SK-N-SH (cell line): Measurements from ENCODE around the gene NAV2. TPM values are rescaled to one million over a fixed set of nuclear protein-coding genes. Genes with fewer than 3 reads are reported as not detected.

ENCODE experiments used
- CTCF ChIA-PET: fragments of 300-600, 350-600 bp; formaldehyde crosslinking; extraction: SDS; loops from one replicate; lab custom pipeline; 2021; lab: Yijun Ruan, JAX
- POLR2A ChIA-PET: fragments of 350-600 bp; sonication (Branson Sonifier 250); formaldehyde crosslinking; extraction: SDS; loops from one replicate; lab custom pipeline; 2020; ENCODE audit warnings: antibody characterized with exemption, inconsistent platforms; lab: Yijun Ruan, JAX
- DNase-seq: peaks from one replicate; pipeline ENCODE4 v3.0.0; 2012
- H2AFZ ChIP-seq: fragments of 200-600 bp; sonication (generic); 2 replicates; pipeline ENCODE4 v1.8.1; 2016; ENCODE audit warnings: antibody characterized with exemption, mild to moderate bottlenecking, low read depth
- H3F3A ChIP-seq: fragments of 200-600 bp; sonication (generic); replicated peaks from 2 replicates; pipeline ENCODE3; 2016; ENCODE audit warnings: antibody characterized with exemption, mild to moderate bottlenecking; ENCODE audit not compliant: insufficient read depth
- H3K27ac ChIP-seq, 2 experiments: fragments of 200-500 bp in 1 of 2; fragments of 200-600 bp in 1 of 2; sonication (Bioruptor generic) in 1 of 2; sonication (generic), shearing (Covaris generic) in 1 of 2; 2 replicates each; pipeline versions ENCODE4 v1.5.1 to v1.6.1; 2014 to 2016; ENCODE audit warnings: low read depth in 2 of 2, inconsistent platforms in 1 of 2, low read length in 1 of 2, mild to moderate bottlenecking in 1 of 2, mixed read lengths in 1 of 2
- H3K27me3 ChIP-seq: fragments of 200-600 bp; sonication (generic), shearing (Covaris generic); 2 replicates; pipeline ENCODE4 v1.6.1; 2016; ENCODE audit warnings: mixed run types; ENCODE audit not compliant: insufficient read depth
- H3K36me3 ChIP-seq, 2 experiments: fragments of 200-500 bp in 1 of 2; fragments of 200-600 bp in 1 of 2; sonication (Bioruptor generic) in 1 of 2; sonication (generic) in 1 of 2; replicated peaks in 1 of 2; 2 replicates each; pipeline versions ENCODE3 to v1.5.1; 2014 to 2016; ENCODE audit warnings: low read length in 1 of 2, mild to moderate bottlenecking in 1 of 2; ENCODE audit not compliant: insufficient read depth in 2 of 2, control insufficient read depth in 1 of 2
- H3K4me1 ChIP-seq, 2 experiments: fragments of 200-500 bp in 1 of 2; fragments of 200-600 bp in 1 of 2; sonication (Bioruptor generic) in 1 of 2; sonication (generic), shearing (Covaris generic) in 1 of 2; 2 replicates each; pipeline versions ENCODE4 v1.5.1 to v1.6.1; 2014 to 2016; ENCODE audit warnings: low read depth in 1 of 2, low read length in 1 of 2, mixed run types in 1 of 2; ENCODE audit not compliant: insufficient read depth in 2 of 2, control insufficient read depth in 1 of 2
- H3K4me2 ChIP-seq: fragments of 200-600 bp; sonication (generic), shearing (Covaris generic); 2 replicates; pipeline ENCODE4 v1.6.1; 2017; ENCODE audit warnings: mixed run types
- H3K4me3 ChIP-seq, 2 experiments: fragments of 200-500 bp in 1 of 2; fragments of 200-600 bp in 1 of 2; sonication (Bioruptor generic) in 1 of 2; sonication (generic), shearing (Covaris generic) in 1 of 2; 2 replicates each; pipeline versions ENCODE4 v1.5.1 to v1.8.1; 2014 to 2016; ENCODE audit warnings: low read depth in 2 of 2, inconsistent platforms in 1 of 2, low read length in 1 of 2, mild to moderate bottlenecking in 1 of 2, mixed read lengths in 1 of 2, moderate library complexity in 1 of 2
- H3K79me2 ChIP-seq: fragments of 200-600 bp; sonication (generic); 2 replicates; pipeline ENCODE4 v1.8.1; 2017; ENCODE audit warnings: mild to moderate bottlenecking; ENCODE audit not compliant: insufficient read depth
- H3K9ac ChIP-seq: fragments of 200-600 bp; sonication (generic); 2 replicates; pipeline ENCODE4 v1.6.1; 2017; ENCODE audit warnings: mixed run types
- H3K9me2 ChIP-seq: fragments of 200-600 bp; sonication (generic); 2 replicates; pipeline ENCODE4 v1.6.1; 2017; ENCODE audit warnings: mixed run types
- H3K9me3 ChIP-seq: fragments of 200-600 bp; sonication (generic); 2 replicates; pipeline ENCODE4 v1.6.1; 2017; ENCODE audit warnings: mixed run types, mild to moderate bottlenecking, moderate library complexity
- H4K20me1 ChIP-seq: fragments of 200-600 bp; sonication (generic); 2 replicates; pipeline ENCODE4 v1.6.1; 2017; ENCODE audit warnings: mild to moderate bottlenecking, mixed run types; ENCODE audit not compliant: insufficient read depth
- ELF1 ChIP-seq: IDR thresholded peaks from 2 replicates; pipeline ENCODE4 v1.4.0; 2012
- EP300 ChIP-seq, 2 experiments: IDR thresholded peaks; 2 replicates each; pipeline versions ENCODE4 v1.4.0 to v1.6.1; 2012; ENCODE audit warnings: borderline replicate concordance in 1 of 2, low read depth in 1 of 2, low read length in 1 of 2
- EZH2phosphoT487 ChIP-seq: fragments of 200-600 bp; sonication (generic); IDR thresholded peaks from 2 replicates; pipeline ENCODE4 v1.6.1; 2017; ENCODE audit warnings: low read depth, mixed run types, mild to moderate bottlenecking, antibody characterized with exemption, moderate library complexity, borderline replicate concordance
- MEF2A ChIP-seq: IDR thresholded peaks from 2 replicates; pipeline ENCODE4 v1.4.0; 2012; ENCODE audit warnings: low read depth, borderline replicate concordance
- MXI1 ChIP-seq: IDR thresholded peaks from 2 replicates; pipeline ENCODE4 v1.6.1; 2012; ENCODE audit warnings: mild to moderate bottlenecking, low read depth, low read length, improper control_type of control experiment
- NFIC ChIP-seq: IDR thresholded peaks from 2 replicates; pipeline ENCODE4 v1.4.0; 2012; ENCODE audit warnings: borderline replicate concordance
- RCOR1 ChIP-seq: fragments of 150-350 bp; IDR thresholded peaks from 2 replicates; pipeline ENCODE4 v1.6.1; 2017; ENCODE audit warnings: antibody characterized with exemption, low read length
- RFX5 ChIP-seq: IDR thresholded peaks from 2 replicates; pipeline ENCODE4 v1.6.1; 2012; ENCODE audit warnings: mild to moderate bottlenecking, improper control_type of control experiment, low read length
- RXRA ChIP-seq: IDR thresholded peaks from 2 replicates; pipeline ENCODE4 v1.4.0; 2012; ENCODE audit warnings: low read depth, mild to moderate bottlenecking, borderline replicate concordance
- SMC3 ChIP-seq: IDR thresholded peaks from 2 replicates; pipeline ENCODE4 v1.6.1; 2012; ENCODE audit warnings: low read depth, low read length, improper control_type of control experiment
- TCF12 ChIP-seq: IDR thresholded peaks from 2 replicates; pipeline ENCODE4 v1.4.0; 2012
- TEAD4 ChIP-seq: IDR thresholded peaks from 2 replicates; pipeline ENCODE4 v1.4.0; 2012; ENCODE audit warnings: mild to moderate bottlenecking, borderline replicate concordance; ENCODE audit not compliant: insufficient read depth
- YY1 ChIP-seq: IDR thresholded peaks from 2 replicates; pipeline ENCODE4 v1.4.0; 2012; ENCODE audit warnings: low read depth, mild to moderate bottlenecking
- WGBS: methylation state at CpG from one replicate; pipeline ENCODE4 v1.1.6; 2017; ENCODE audit warnings: low lambda C conversion rate; 5-methylcytosine and 5-hydroxymethylcytosine counted together
- polyA plus RNA-seq, 3 experiments: library from polyadenylated mRNA; depleted of rRNA; stranded (reverse); fragments of >200 nt; gene quantifications; 2 replicates each; pipeline ENCODE4 v1.2.3, GENCODE V29; 2012
- TF ChIP-seq, protein P1 (sequence below): IDR thresholded peaks from 2 replicates; pipeline ENCODE4 v1.6.1; 2012; ENCODE audit warnings: mild to moderate bottlenecking, low read depth, low read length, moderate library complexity
- TF ChIP-seq, protein P2 (sequence below): fragments of 200-600 bp; sonication (generic); IDR thresholded peaks from 2 replicates; pipeline ENCODE4 v1.6.1; 2017; ENCODE audit warnings: antibody characterized with exemption, mild to moderate bottlenecking, moderate library complexity
- TF ChIP-seq, protein P3 (sequence below): IDR thresholded peaks from 2 replicates; pipeline ENCODE4 v1.4.0; 2012; ENCODE audit warnings: low read depth, borderline replicate concordance
- TF ChIP-seq, protein P4 (sequence below): IDR thresholded peaks from 2 replicates; pipeline ENCODE4; 2012

Gene NAV2
- polyA plus RNA-seq, 1 of the 3 experiments (the other 2 are of a cell fraction): 26.2 TPM

DNA sequence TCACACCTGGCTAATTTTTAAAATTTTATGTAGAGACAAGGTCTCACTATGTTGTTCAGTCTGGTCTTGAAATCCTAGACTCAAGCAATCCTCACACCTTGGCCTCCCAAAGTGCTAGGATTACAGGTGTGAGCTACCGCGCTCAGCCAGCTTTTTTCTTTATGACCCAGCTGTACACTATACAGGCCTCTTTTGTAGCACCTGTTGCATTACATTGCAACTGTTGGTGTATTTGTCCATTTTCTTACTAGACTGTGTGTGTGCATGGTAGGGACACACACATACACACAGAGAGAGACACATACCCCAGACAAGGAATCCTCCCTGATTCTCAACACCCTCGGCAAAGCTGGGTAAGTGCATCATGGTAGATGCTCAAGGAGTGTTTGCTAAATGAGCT lies 61.7 kb downstream of the NAV2 start:
- no peaks in the 10 kb centered on the region for H3K9me2 ChIP-seq
- H3K79me2 ChIP-seq: peaks cover 97% of the 10 kb centered on the region
- H3K27me3 ChIP-seq: no peaks in the 10 kb centered on the region
- no peak overlapping the region for H3K27ac ChIP-seq
- CTCF ChIA-PET: interaction anchor here (0.7 to 1.2 kb wide), 3 partner anchors 216 to 703 kb away, joined by 3 read pairs; no protein-coding TSS in a partner anchor
- H3K9me3 ChIP-seq: no peaks in the 10 kb centered on the region
- H3K4me1 ChIP-seq: peaks cover 7 to 31% of the 10 kb centered on the region in 2 experiments; a peak in 2 of 4 replicates
- H3K9ac ChIP-seq: no peak overlapping the region
- DNase-seq: no peak
- peaks cover 12 to 14% of the 10 kb centered on the region in 2 experiments for H3K36me3 ChIP-seq
- no peak overlapping the region for H3K4me2 ChIP-seq
- TF ChIP-seq RCOR1: no peak
- TF ChIP-seq NFIC: no peak
- no peak for TF ChIP-seq TCF12
- no peak for TF ChIP-seq RXRA
- no peak for TF ChIP-seq MEF2A
- TF ChIP-seq YY1: no peak
- TF ChIP-seq MXI1: no peak
- TF ChIP-seq EP300 (IDR thresholded peaks at IDR 0.05; ENCODE audit: borderline replicate concordance in 1 of 2, low read depth in 1 of 2, low read length in 1 of 2): no peak
- TF ChIP-seq, protein P1, sequence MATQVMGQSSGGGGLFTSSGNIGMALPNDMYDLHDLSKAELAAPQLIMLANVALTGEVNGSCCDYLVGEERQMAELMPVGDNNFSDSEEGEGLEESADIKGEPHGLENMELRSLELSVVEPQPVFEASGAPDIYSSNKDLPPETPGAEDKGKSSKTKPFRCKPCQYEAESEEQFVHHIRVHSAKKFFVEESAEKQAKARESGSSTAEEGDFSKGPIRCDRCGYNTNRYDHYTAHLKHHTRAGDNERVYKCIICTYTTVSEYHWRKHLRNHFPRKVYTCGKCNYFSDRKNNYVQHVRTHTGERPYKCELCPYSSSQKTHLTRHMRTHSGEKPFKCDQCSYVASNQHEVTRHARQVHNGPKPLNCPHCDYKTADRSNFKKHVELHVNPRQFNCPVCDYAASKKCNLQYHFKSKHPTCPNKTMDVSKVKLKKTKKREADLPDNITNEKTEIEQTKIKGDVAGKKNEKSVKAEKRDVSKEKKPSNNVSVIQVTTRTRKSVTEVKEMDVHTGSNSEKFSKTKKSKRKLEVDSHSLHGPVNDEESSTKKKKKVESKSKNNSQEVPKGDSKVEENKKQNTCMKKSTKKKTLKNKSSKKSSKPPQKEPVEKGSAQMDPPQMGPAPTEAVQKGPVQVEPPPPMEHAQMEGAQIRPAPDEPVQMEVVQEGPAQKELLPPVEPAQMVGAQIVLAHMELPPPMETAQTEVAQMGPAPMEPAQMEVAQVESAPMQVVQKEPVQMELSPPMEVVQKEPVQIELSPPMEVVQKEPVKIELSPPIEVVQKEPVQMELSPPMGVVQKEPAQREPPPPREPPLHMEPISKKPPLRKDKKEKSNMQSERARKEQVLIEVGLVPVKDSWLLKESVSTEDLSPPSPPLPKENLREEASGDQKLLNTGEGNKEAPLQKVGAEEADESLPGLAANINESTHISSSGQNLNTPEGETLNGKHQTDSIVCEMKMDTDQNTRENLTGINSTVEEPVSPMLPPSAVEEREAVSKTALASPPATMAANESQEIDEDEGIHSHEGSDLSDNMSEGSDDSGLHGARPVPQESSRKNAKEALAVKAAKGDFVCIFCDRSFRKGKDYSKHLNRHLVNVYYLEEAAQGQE: no peak
- no peak for TF ChIP-seq RFX5
- TF ChIP-seq EZH2phosphoT487: no peak
- TF ChIP-seq, protein P2, sequence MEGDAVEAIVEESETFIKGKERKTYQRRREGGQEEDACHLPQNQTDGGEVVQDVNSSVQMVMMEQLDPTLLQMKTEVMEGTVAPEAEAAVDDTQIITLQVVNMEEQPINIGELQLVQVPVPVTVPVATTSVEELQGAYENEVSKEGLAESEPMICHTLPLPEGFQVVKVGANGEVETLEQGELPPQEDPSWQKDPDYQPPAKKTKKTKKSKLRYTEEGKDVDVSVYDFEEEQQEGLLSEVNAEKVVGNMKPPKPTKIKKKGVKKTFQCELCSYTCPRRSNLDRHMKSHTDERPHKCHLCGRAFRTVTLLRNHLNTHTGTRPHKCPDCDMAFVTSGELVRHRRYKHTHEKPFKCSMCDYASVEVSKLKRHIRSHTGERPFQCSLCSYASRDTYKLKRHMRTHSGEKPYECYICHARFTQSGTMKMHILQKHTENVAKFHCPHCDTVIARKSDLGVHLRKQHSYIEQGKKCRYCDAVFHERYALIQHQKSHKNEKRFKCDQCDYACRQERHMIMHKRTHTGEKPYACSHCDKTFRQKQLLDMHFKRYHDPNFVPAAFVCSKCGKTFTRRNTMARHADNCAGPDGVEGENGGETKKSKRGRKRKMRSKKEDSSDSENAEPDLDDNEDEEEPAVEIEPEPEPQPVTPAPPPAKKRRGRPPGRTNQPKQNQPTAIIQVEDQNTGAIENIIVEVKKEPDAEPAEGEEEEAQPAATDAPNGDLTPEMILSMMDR: no peak
- no peak for TF ChIP-seq SMC3
- TF ChIP-seq ELF1: no peak
- TF ChIP-seq, protein P3, sequence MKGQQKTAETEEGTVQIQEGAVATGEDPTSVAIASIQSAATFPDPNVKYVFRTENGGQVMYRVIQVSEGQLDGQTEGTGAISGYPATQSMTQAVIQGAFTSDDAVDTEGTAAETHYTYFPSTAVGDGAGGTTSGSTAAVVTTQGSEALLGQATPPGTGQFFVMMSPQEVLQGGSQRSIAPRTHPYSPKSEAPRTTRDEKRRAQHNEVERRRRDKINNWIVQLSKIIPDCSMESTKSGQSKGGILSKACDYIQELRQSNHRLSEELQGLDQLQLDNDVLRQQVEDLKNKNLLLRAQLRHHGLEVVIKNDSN: no peak
- TF ChIP-seq, protein P4, sequence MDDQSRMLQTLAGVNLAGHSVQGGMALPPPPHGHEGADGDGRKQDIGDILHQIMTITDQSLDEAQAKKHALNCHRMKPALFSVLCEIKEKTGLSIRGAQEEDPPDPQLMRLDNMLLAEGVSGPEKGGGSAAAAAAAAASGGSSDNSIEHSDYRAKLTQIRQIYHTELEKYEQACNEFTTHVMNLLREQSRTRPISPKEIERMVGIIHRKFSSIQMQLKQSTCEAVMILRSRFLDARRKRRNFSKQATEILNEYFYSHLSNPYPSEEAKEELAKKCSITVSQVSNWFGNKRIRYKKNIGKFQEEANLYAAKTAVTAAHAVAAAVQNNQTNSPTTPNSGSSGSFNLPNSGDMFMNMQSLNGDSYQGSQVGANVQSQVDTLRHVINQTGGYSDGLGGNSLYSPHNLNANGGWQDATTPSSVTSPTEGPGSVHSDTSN: no peak
- no peak for TF ChIP-seq TEAD4
- H2AFZ ChIP-seq: no peak overlapping the region
- WGBS: 91% methylated on average over 3 of the region's 3 CpGs
- no peak overlapping the region for H3K4me3 ChIP-seq
- H4K20me1 ChIP-seq: peaks cover 98% of the 10 kb centered on the region
- peaks cover 21% of the 10 kb centered on the region for H3F3A ChIP-seq
- POLR2A ChIA-PET: no interaction called here
